Activated naive CD4-positive, alpha-beta T cell treated with anti-CD3 and anti-CD28 coated beads, Interleukin-2, amount 50 U/mL, for 72 hours (primary cell): ENCODE data around the gene NBEA. TPM values are rescaled to one million over a fixed set of nuclear protein-coding genes. Genes with fewer than 3 reads are reported as not detected.

Experiments
- ATAC-seq, 2 donors: fragments of 150-1000 bp; cut with Tn5 transposase; 2 replicates each; pipeline ENCODE4 v1.10.0; 2021; ENCODE audit warnings: mild to moderate bottlenecking in 2 of 2, moderate library complexity in 2 of 2
- DNase-seq, 2 donors: peaks; one replicate each; pipeline ENCODE4 v3.0.0; 2021 to 2022; ENCODE audit warnings: low spot score in 2 of 2
- H3K27ac Mint-ChIP-seq, 2 donors: one replicate each; pipeline ENCODE4 v1.8.0; 2022; ENCODE audit warnings: mild to moderate bottlenecking in 2 of 2, mixed read lengths in 2 of 2
- H3K36me3 Mint-ChIP-seq, 2 donors: one replicate each; pipeline ENCODE4 v1.8.0; 2022; ENCODE audit warnings: mixed read lengths in 2 of 2
- H3K9me3 Mint-ChIP-seq, 2 donors: one replicate each; pipeline ENCODE4 v1.8.0; 2022; ENCODE audit warnings: mixed read lengths in 2 of 2
- total RNA-seq, 2 donors: library from RNA; stranded (reverse); gene quantifications; one replicate each; pipeline ENCODE4 v1.2.3, GENCODE V29; 2022

The NBEA gene
- total RNA-seq, 2 donors from 2014 or later, result 0.37 to 0.84 TPM

- ATAC-seq (no peak), DNase-seq (no peak)
- peaks cover 0 to 8% of the 10 kb centered on the region in 2 donors for H3K36me3 Mint-ChIP-seq
- H3K27ac Mint-ChIP-seq, result no peak overlapping the region
- peaks cover 5 to 8% of the 10 kb centered on the region in 2 donors for H3K9me3 Mint-ChIP-seq
Observed at GRCh38 chr13:35706281-35706680, 764.2 kb downstream of the NBEA start.

GRCh38 chr13:35706721-35707120, 764.7 kb downstream of the NBEA start:
- ATAC-seq, result no peak
- peaks cover 0 to 8% of the 10 kb centered on the region in 2 donors for H3K36me3 Mint-ChIP-seq
- peaks cover 4 to 8% of the 10 kb centered on the region in 2 donors for H3K9me3 Mint-ChIP-seq
- DNase-seq, result no peak
- no peak overlapping the region for H3K27ac Mint-ChIP-seq

- no peak for ATAC-seq
- Mint-ChIP-seq H3K36me3 (no peaks in the 10 kb centered on the region), H3K9me3 (no peaks in the 10 kb centered on the region), H3K27ac (no peak overlapping the region)
- DNase-seq, result no peak
Observed at GRCh38 chr13:35711909-35712308, 769.8 kb downstream of the NBEA start.

GRCh38 chr13:35712907-35713761, 771.1 kb downstream of the NBEA start:
- H3K36me3 Mint-ChIP-seq, result no peaks in the 10 kb centered on the region
- H3K27ac Mint-ChIP-seq, result no peak overlapping the region
- no peaks in the 10 kb centered on the region for H3K9me3 Mint-ChIP-seq
- ATAC-seq, result no peak
- no peak for DNase-seq

GRCh38 chr13:35714121-35714520, 772.1 kb downstream of the NBEA start:
- ATAC-seq, result no peak
- H3K27ac Mint-ChIP-seq, result no peak overlapping the region
- H3K9me3 Mint-ChIP-seq, result no peaks in the 10 kb centered on the region
- no peaks in the 10 kb centered on the region for H3K36me3 Mint-ChIP-seq
- no peak for DNase-seq

GRCh38 chr13:35714588-35715377, 772.7 kb downstream of the NBEA start:
- Mint-ChIP-seq H3K27ac (no peak overlapping the region), H3K9me3 (no peaks in the 10 kb centered on the region), H3K36me3 (no peaks in the 10 kb centered on the region)
- DNase-seq (no peak), ATAC-seq (no peak)

GRCh38 chr13:35716186-35716585, 774.1 kb downstream of the NBEA start:
- ATAC-seq (no peak), DNase-seq (no peak)
- Mint-ChIP-seq H3K9me3 (no peaks in the 10 kb centered on the region), H3K36me3 (no peaks in the 10 kb centered on the region), H3K27ac (no peak overlapping the region)

- Mint-ChIP-seq H3K9me3 (no peaks in the 10 kb centered on the region), H3K36me3 (no peaks in the 10 kb centered on the region), H3K27ac (no peak overlapping the region)
- DNase-seq (no peak), ATAC-seq (no peak)
Observed at GRCh38 chr13:35716729-35717128, 774.7 kb downstream of the NBEA start.

GRCh38 chr13:35718084-35718483, 776.0 kb downstream of the NBEA start:
- Mint-ChIP-seq H3K9me3 (no peaks in the 10 kb centered on the region), H3K36me3 (no peaks in the 10 kb centered on the region), H3K27ac (no peak overlapping the region)
- no peak for ATAC-seq
- DNase-seq, result no peak

- H3K27ac Mint-ChIP-seq, result no peak overlapping the region
Observed at GRCh38 chr13:35720290-35720689, 778.2 kb downstream of the NBEA start.

GRCh38 chr13:35720690-35721554, 778.9 kb downstream of the NBEA start:
- peak in 1 of 2 donors; percentile 56 for DNase-seq
- H3K9me3 Mint-ChIP-seq, result no peaks in the 10 kb centered on the region
- H3K36me3 Mint-ChIP-seq, result no peaks in the 10 kb centered on the region
- ATAC-seq, result peak; percentile 34 to 64
- no peak overlapping the region for H3K27ac Mint-ChIP-seq

More at GRCh38 chr13:35720290-35720689, 778.2 kb downstream of the NBEA start:
- Mint-ChIP-seq H3K36me3 (no peaks in the 10 kb centered on the region), H3K9me3 (no peaks in the 10 kb centered on the region)
- DNase-seq (no peak), ATAC-seq (no peak)
